IMR-90 (cell line): ENCODE measurements around the gene TTK.

ENCODE experiments used
- BHLHE40 ChIP-seq: fragments of 150-350 bp; IDR thresholded peaks from 2 replicates; pipeline ENCODE4 v1.6.1; 2016; ENCODE audit warnings: mild to moderate bottlenecking, low read depth, low read length
- CEBPB ChIP-seq: IDR thresholded peaks from 2 replicates; pipeline ENCODE4 v1.6.1; 2012; ENCODE audit warnings: low read depth, low read length, improper control_type of control experiment
- CHD1 ChIP-seq: IDR thresholded peaks from 2 replicates; pipeline ENCODE4 v1.6.1; 2012; ENCODE audit warnings: low read depth, low read length, improper control_type of control experiment
- CTCF ChIP-seq: conservative IDR thresholded peaks from 2 replicates; pipeline ENCODE4 v1.5.1; 2012; ENCODE audit warnings: mild to moderate bottlenecking, low read depth, low read length, improper control_type of control experiment
- MXI1 ChIP-seq: IDR thresholded peaks from 2 replicates; pipeline ENCODE4 v1.6.1; 2012; ENCODE audit warnings: low read depth, mild to moderate bottlenecking, low read length, moderate library complexity, borderline replicate concordance
- POLR2A ChIP-seq: IDR thresholded peaks from 2 replicates; pipeline ENCODE4 v1.6.1; 2012; ENCODE audit warnings: mild to moderate bottlenecking, low read depth, low read length
- RAD21 ChIP-seq: IDR thresholded peaks from 2 replicates; pipeline ENCODE4 v1.6.1; 2012; ENCODE audit warnings: low read length, improper control_type of control experiment
- RFX5 ChIP-seq: IDR thresholded peaks from 2 replicates; pipeline ENCODE4 v1.8.0; 2012; ENCODE audit warnings: low read depth, mild to moderate bottlenecking, low read length, moderate library complexity
- SMC3 ChIP-seq: fragments of 150-350 bp; IDR thresholded peaks from 2 replicates; pipeline ENCODE4 v1.6.1; 2016; ENCODE audit warnings: low read depth, mild to moderate bottlenecking, antibody characterized with exemption, low read length, moderate library complexity
- USF2 ChIP-seq: fragments of 150-350 bp; IDR thresholded peaks from 2 replicates; pipeline ENCODE4 v1.6.1; 2017; ENCODE audit warnings: mild to moderate bottlenecking, antibody characterized with exemption, low read length, low read depth

- TF ChIP-seq CEBPB = no peak
- no peak for TF ChIP-seq POLR2A
- TF ChIP-seq CTCF = no peak
- no peak for TF ChIP-seq RAD21
- no peak for TF ChIP-seq RFX5
- no peak for TF ChIP-seq MXI1
- TF ChIP-seq BHLHE40 = no peak
- no peak for TF ChIP-seq CHD1
- no peak for TF ChIP-seq SMC3
- no peak for TF ChIP-seq USF2
These were observed 16.1 kb downstream of the TTK start for GRCh38 chr6:80020381-80021120.
